Stimulated activated memory B cell treated with anti-CD40 and anti-IgM and Interleukin-4, amounts not matched to agents 10 μg/mL and 1 μg/mL and 100 μg/mL, for 72 hours (primary cell): Measurements from ENCODE around the gene SNCAIP.

ENCODE experiments used
- ATAC-seq: fragments of 150-1000 bp; cut with Tn5 transposase; 2 replicates; pipeline ENCODE4 v1.10.0; 2021
- H3K27ac Mint-ChIP-seq: one replicate; pipeline ENCODE4 v1.8.0; 2022; ENCODE audit warnings: mild to moderate bottlenecking, mixed read lengths
- H3K27me3 Mint-ChIP-seq: one replicate; pipeline ENCODE4 v1.8.0; 2022; ENCODE audit warnings: mixed read lengths
- H3K36me3 Mint-ChIP-seq: one replicate; pipeline ENCODE4 v1.8.0; 2022; ENCODE audit warnings: mixed read lengths
- H3K4me1 Mint-ChIP-seq: one replicate; pipeline ENCODE4 v1.8.0; 2022; ENCODE audit warnings: mixed read lengths
- H3K4me3 Mint-ChIP-seq: one replicate; pipeline ENCODE4 v1.8.0; 2022; ENCODE audit warnings: mild to moderate bottlenecking, moderate library complexity, mixed read lengths
- H3K9me3 Mint-ChIP-seq: one replicate; pipeline ENCODE4 v1.8.0; 2022; ENCODE audit warnings: mixed read lengths

The SNCAIP gene

DNA sequence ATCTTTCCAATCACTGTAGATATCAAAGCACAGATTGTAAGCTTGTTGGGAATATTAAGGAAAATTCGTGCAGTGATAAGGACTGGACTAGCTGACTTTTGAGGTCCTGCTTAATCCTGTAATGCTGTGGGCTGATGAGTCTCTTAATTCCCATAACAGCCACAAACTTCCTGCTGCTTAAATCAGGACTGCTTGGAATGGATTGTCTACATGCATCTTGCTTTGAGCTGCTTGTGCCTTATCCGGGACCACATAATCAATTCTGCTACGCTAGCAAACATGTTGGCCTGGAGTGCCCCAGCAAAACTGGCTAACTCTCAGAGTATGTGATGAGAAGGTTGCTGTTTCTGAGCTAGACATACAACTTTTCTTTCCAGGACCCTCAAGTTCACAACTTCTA is 79.6 kb downstream of the SNCAIP start:
- no peak for ATAC-seq
- H3K9me3 Mint-ChIP-seq = no peaks in the 10 kb centered on the region
- H3K36me3 Mint-ChIP-seq = no peaks in the 10 kb centered on the region
- H3K27me3 Mint-ChIP-seq = no peaks in the 10 kb centered on the region
- no peak overlapping the region for H3K4me3 Mint-ChIP-seq
- H3K27ac Mint-ChIP-seq = no peak overlapping the region
- H3K4me1 Mint-ChIP-seq = no peaks in the 10 kb centered on the region

DNA sequence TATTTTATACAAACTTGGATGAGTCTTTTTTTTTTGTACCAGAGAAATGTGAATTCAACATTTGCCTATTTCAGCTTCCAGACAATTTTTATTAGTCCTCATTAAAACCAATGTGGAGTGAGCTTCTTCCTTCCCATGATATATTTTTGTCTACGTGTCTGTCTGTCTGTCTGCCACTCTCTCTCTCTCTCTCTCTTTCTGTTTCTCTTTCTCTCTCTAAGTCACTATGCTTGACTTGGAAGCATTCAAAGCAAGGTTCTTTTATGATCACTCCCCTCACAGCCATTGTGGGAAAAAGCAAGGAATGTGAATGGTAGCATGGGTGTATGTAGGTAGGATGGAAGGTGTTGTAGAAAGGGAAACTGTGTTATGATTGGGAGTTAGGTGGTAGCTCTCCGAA is 80.2 kb downstream of the SNCAIP start:
- no peak for ATAC-seq
- Mint-ChIP-seq H3K4me1 (no peaks in the 10 kb centered on the region), H3K9me3 (no peaks in the 10 kb centered on the region), H3K4me3 (no peak overlapping the region), H3K27me3 (peaks cover 2% of the 10 kb centered on the region), H3K27ac (no peak overlapping the region), H3K36me3 (no peaks in the 10 kb centered on the region)

GRCh38 chr5:122392824-122393223 is 80.8 kb downstream of the SNCAIP start:
- Mint-ChIP-seq H3K4me3 (no peak overlapping the region), H3K36me3 (no peaks in the 10 kb centered on the region), H3K4me1 (no peaks in the 10 kb centered on the region), H3K9me3 (no peaks in the 10 kb centered on the region), H3K27me3 (peaks cover 8% of the 10 kb centered on the region), H3K27ac (no peak overlapping the region)
- no peak for ATAC-seq

DNA sequence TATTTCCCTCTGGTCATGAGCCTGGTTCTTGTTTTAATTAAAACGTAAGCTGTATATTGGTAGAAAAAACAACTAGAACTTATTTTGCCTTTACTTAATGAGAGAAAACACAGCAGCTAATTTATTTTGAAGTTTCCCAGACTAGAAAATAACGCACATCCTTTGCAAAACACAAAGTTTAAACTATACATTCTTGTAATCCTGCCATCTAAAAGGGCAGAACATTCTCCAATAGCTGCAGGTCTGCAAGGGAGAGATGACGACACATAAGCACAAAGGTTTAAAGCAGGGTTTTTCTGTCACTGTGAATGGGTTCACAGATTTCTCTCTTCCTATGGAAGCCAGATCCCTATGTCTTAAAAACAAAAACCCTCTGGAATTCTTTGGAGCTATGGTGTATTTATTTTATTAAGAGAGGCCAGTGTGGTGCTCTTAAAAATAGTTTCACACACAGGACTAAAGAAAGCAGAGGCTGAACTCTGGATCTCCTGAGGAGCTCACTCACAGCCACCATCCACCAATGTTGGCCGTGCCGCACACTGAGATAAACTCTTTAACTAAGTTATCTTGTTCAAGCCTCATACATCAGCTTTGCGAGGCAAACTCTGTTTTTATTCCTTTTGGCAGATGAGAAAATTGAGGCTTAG is 82.4 kb downstream of the SNCAIP start:
- peaks cover 14% of the 10 kb centered on the region for H3K27me3 Mint-ChIP-seq
- no peak for ATAC-seq
- no peaks in the 10 kb centered on the region for H3K4me1 Mint-ChIP-seq
- no peak overlapping the region for H3K27ac Mint-ChIP-seq
- no peaks in the 10 kb centered on the region for H3K36me3 Mint-ChIP-seq
- H3K4me3 Mint-ChIP-seq = no peak overlapping the region
- H3K9me3 Mint-ChIP-seq = no peaks in the 10 kb centered on the region

DNA sequence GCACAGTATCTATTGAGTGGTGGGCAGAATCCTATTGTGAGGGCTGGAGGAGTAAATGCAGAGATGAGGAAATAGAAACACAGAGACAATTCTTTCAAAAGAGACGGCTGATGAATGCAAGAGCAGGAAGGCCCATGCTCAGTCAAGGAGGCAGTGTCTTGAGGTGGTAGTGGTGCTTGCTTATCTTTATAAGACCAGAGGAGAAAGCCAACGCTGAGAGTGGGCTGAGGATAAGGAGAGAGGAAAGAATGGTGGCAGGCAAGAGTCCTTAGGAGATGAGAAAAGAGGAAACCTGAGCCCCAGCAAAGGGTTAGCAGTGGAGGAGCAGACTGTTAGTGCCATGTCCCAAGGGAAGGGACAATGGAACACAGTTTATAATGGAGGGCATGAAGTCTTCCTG is 86.0 kb downstream of the SNCAIP start:
- no peak for ATAC-seq
- Mint-ChIP-seq H3K27ac (no peak overlapping the region), H3K4me1 (no peaks in the 10 kb centered on the region), H3K4me3 (no peak overlapping the region), H3K9me3 (no peaks in the 10 kb centered on the region), H3K36me3 (no peaks in the 10 kb centered on the region), H3K27me3 (peaks cover 25% of the 10 kb centered on the region)

GRCh38 chr5:122400341-122400740 is 88.3 kb downstream of the SNCAIP start:
- Mint-ChIP-seq H3K27me3 (peaks cover 25% of the 10 kb centered on the region), H3K4me1 (no peaks in the 10 kb centered on the region), H3K27ac (no peak overlapping the region), H3K36me3 (no peaks in the 10 kb centered on the region), H3K9me3 (no peaks in the 10 kb centered on the region), H3K4me3 (no peak overlapping the region)
- no peak for ATAC-seq

- no peak overlapping the region for H3K27ac Mint-ChIP-seq
- H3K27me3 Mint-ChIP-seq = peaks cover 25% of the 10 kb centered on the region
- no peak overlapping the region for H3K4me3 Mint-ChIP-seq
- no peak for ATAC-seq
- H3K36me3 Mint-ChIP-seq = no peaks in the 10 kb centered on the region
- no peaks in the 10 kb centered on the region for H3K9me3 Mint-ChIP-seq
- H3K4me1 Mint-ChIP-seq = no peaks in the 10 kb centered on the region
These were observed 88.9 kb downstream of the SNCAIP start for GRCh38 chr5:122400938-122401337.

GRCh38 chr5:122401976-122402725 is 90.1 kb downstream of the SNCAIP start:
- H3K27ac Mint-ChIP-seq = no peak overlapping the region
- H3K27me3 Mint-ChIP-seq = peaks cover 23% of the 10 kb centered on the region
- no peak for ATAC-seq
- no peak overlapping the region for H3K4me3 Mint-ChIP-seq
- H3K4me1 Mint-ChIP-seq = no peaks in the 10 kb centered on the region
- no peaks in the 10 kb centered on the region for H3K9me3 Mint-ChIP-seq
- H3K36me3 Mint-ChIP-seq = no peaks in the 10 kb centered on the region

- no peak for ATAC-seq
- no peaks in the 10 kb centered on the region for H3K36me3 Mint-ChIP-seq
- H3K4me3 Mint-ChIP-seq = no peak overlapping the region
- no peaks in the 10 kb centered on the region for H3K9me3 Mint-ChIP-seq
- no peaks in the 10 kb centered on the region for H3K4me1 Mint-ChIP-seq
- H3K27ac Mint-ChIP-seq = no peak overlapping the region
- peaks cover 14% of the 10 kb centered on the region for H3K27me3 Mint-ChIP-seq
These were observed 91.1 kb downstream of the SNCAIP start for GRCh38 chr5:122402955-122403685.

GRCh38 chr5:122404018-122404417 is 92.0 kb downstream of the SNCAIP start:
- no peaks in the 10 kb centered on the region for H3K9me3 Mint-ChIP-seq
- H3K27me3 Mint-ChIP-seq = peaks cover 10% of the 10 kb centered on the region
- ATAC-seq = no peak

GRCh38 chr5:122404653-122405362 is 92.8 kb downstream of the SNCAIP start:
- H3K9me3 Mint-ChIP-seq = no peaks in the 10 kb centered on the region
- H3K36me3 Mint-ChIP-seq = no peaks in the 10 kb centered on the region
- no peaks in the 10 kb centered on the region for H3K4me1 Mint-ChIP-seq
- no peak overlapping the region for H3K4me3 Mint-ChIP-seq
- no peak overlapping the region for H3K27ac Mint-ChIP-seq
- peaks cover 10% of the 10 kb centered on the region for H3K27me3 Mint-ChIP-seq
- ATAC-seq = no peak

More at GRCh38 chr5:122404018-122404417, 92.0 kb downstream of the SNCAIP start:
- no peak overlapping the region for H3K27ac Mint-ChIP-seq
- H3K36me3 Mint-ChIP-seq = no peaks in the 10 kb centered on the region
- H3K4me3 Mint-ChIP-seq = no peak overlapping the region
- no peaks in the 10 kb centered on the region for H3K4me1 Mint-ChIP-seq

GRCh38 chr5:122405751-122406150 is 93.7 kb downstream of the SNCAIP start:
- H3K9me3 Mint-ChIP-seq = no peaks in the 10 kb centered on the region
- no peak overlapping the region for H3K27ac Mint-ChIP-seq
- H3K27me3 Mint-ChIP-seq = peaks cover 2% of the 10 kb centered on the region
- ATAC-seq = no peak
- no peak overlapping the region for H3K4me3 Mint-ChIP-seq
- no peaks in the 10 kb centered on the region for H3K36me3 Mint-ChIP-seq
- no peaks in the 10 kb centered on the region for H3K4me1 Mint-ChIP-seq

GRCh38 chr5:122406181-122406580 is 94.1 kb downstream of the SNCAIP start:
- Mint-ChIP-seq H3K4me1 (no peaks in the 10 kb centered on the region), H3K4me3 (no peak overlapping the region), H3K9me3 (no peaks in the 10 kb centered on the region), H3K27me3 (no peaks in the 10 kb centered on the region), H3K36me3 (no peaks in the 10 kb centered on the region), H3K27ac (no peak overlapping the region)
- ATAC-seq = no peak

DNA sequence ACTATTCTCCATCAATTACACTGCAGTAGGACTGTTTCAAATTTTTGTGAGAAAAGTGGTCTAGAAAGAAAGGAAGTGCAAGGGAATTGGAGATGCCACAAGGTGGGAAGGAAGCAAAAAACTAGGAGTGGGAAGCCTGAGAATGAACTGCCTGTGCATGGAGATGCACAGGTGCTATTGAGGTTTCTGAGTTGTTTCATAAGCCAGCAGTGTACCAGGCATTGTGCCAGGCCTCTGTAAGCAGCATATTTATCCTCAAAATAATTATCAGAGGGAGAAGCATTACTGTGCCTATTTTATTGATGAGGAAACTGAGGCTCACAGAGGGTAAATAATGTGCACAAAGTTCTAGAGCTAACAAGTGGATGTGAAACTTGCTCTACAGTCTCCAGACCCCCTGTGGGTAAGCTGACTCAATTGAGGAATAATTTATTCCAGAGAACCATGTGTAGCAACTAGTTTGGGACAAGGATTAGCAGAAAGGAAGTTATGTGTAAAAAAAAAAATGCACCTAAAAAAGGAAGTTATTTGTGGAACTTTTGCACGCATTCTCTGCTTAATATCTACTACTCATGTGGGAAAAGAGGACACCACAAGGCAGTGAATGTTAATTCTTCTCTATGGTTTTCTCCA is 96.7 kb downstream of the SNCAIP start:
- Mint-ChIP-seq H3K4me1 (peaks cover 5% of the 10 kb centered on the region), H3K27me3 (peaks cover 20% of the 10 kb centered on the region), H3K9me3 (no peaks in the 10 kb centered on the region), H3K27ac (no peak overlapping the region), H3K36me3 (no peaks in the 10 kb centered on the region), H3K4me3 (no peak overlapping the region)
- ATAC-seq = no peak

DNA sequence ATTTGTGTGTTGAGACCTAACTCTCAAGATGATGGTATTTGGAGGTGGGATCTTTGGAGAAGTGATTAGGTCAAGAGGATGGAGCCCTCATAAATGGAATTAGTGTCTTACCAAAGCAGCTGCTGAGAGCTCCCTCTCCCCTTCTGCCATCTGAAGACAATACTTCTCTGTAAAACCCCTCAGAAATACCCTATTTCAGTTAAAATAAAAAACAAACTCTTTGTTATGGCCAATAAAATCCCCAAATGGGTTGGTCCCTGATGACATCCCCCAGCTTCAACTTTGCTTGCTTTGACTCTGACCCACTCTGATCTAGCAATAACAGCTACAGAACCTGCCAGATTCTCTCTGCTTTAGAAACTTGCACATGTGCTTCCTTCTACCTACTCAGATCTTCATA is 100.9 kb downstream of the SNCAIP start:
- H3K36me3 Mint-ChIP-seq = no peaks in the 10 kb centered on the region
- no peaks in the 10 kb centered on the region for H3K9me3 Mint-ChIP-seq
- H3K4me1 Mint-ChIP-seq = peaks cover 5% of the 10 kb centered on the region
- H3K27me3 Mint-ChIP-seq = peaks cover 20% of the 10 kb centered on the region
- no peak for ATAC-seq
- H3K27ac Mint-ChIP-seq = no peak overlapping the region
- H3K4me3 Mint-ChIP-seq = no peak overlapping the region
